Suprapubic skin (tissue), 4 donors: ENCODE measurements around the gene TSPAN32.

ENCODE experiments used
- POLR2A ChIP-seq, 2 donors: fragments of 450-650 bp; IDR thresholded peaks; one replicate each; pipeline ENCODE4 v1.6.1; 2017; ENCODE audit warnings: antibody characterized with exemption in 2 of 2, mild to moderate bottlenecking in 2 of 2, moderate library complexity in 2 of 2
- POLR2AphosphoS5 ChIP-seq, 3 donors: sonication (generic); formaldehyde crosslinking; IDR thresholded peaks; one replicate each; pipeline ENCODE4 v1.6.1; 2017; ENCODE audit warnings: antibody characterized with exemption in 3 of 3
- TF ChIP-seq, protein P1 (sequence below), 2 donors: fragments of 200-600 bp in 1 of 2; fragments of 450-650 bp in 1 of 2; sonication (generic) in 1 of 2; IDR thresholded peaks; one replicate each; pipeline ENCODE4 v1.5.1; 2016 to 2019; ENCODE audit warnings: antibody characterized with exemption in 2 of 2, mild to moderate bottlenecking in 1 of 2, moderate library complexity in 1 of 2

DNA sequence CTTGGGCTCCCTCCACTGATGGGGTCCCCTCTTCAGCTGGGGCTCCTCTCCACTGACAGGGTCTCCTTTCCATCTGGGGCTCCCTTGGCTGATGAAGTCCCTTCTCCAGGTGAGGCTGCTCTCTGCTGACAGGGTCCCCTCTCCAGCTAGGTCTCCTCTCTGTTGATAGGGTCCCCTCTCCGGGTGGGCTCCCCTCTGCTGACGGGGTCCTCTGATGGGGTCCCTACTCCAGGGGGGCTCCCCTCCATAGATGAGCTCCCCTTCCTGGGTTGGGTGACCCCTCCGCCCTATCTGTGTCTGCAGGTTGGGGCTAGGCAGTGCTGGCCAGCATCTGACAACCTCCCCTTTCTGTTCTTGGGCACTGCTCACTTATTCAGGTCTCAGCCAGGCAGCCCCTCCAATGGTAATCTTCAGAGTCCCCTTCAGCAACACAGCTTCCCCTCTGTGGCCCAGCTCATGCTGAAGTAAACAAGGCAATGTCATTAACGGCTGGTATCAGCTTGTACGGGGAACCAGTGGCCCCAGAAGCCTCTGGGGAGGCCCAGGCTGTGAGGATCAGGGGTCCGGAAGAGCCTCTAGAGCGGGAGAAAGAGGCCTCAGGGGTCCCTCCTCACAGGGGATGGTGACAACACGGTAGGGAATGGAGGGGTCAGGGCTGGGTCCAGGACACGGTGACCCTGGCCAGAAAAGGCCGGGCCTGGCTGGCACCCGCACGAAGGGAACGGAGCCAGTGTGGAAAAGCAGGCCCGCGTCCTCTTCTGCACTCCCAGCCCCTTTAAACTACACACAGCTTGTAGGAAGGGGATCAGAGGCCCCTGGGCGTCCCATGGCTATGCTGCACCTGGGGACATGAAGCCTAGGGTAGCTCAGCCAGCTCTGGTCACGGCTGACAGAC lies 65.7 kb downstream of the TSPAN32 start:
- TF ChIP-seq, protein P1, sequence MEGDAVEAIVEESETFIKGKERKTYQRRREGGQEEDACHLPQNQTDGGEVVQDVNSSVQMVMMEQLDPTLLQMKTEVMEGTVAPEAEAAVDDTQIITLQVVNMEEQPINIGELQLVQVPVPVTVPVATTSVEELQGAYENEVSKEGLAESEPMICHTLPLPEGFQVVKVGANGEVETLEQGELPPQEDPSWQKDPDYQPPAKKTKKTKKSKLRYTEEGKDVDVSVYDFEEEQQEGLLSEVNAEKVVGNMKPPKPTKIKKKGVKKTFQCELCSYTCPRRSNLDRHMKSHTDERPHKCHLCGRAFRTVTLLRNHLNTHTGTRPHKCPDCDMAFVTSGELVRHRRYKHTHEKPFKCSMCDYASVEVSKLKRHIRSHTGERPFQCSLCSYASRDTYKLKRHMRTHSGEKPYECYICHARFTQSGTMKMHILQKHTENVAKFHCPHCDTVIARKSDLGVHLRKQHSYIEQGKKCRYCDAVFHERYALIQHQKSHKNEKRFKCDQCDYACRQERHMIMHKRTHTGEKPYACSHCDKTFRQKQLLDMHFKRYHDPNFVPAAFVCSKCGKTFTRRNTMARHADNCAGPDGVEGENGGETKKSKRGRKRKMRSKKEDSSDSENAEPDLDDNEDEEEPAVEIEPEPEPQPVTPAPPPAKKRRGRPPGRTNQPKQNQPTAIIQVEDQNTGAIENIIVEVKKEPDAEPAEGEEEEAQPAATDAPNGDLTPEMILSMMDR (IDR thresholded peaks at IDR 0.05) = no peak
- no peak for TF ChIP-seq POLR2A (IDR thresholded peaks at IDR 0.05)
- TF ChIP-seq POLR2AphosphoS5 (IDR thresholded peaks at IDR 0.05) = no peak
